GM19023 (cell line): Measurements from ENCODE around the gene SLC22A7.
A peak's percentile ranks its signal among the peaks of the same experiment; 100 is the strongest.

Source experiments
- ATAC-seq: cut with Tn5 transposase; IDR thresholded peaks from one replicate; pipeline ENCODE4 v1.9.1; 2021; ENCODE audit warnings: mild to moderate bottlenecking, moderate library complexity; ENCODE audit not compliant: unreplicated experiment

Gene SLC22A7, protein sequence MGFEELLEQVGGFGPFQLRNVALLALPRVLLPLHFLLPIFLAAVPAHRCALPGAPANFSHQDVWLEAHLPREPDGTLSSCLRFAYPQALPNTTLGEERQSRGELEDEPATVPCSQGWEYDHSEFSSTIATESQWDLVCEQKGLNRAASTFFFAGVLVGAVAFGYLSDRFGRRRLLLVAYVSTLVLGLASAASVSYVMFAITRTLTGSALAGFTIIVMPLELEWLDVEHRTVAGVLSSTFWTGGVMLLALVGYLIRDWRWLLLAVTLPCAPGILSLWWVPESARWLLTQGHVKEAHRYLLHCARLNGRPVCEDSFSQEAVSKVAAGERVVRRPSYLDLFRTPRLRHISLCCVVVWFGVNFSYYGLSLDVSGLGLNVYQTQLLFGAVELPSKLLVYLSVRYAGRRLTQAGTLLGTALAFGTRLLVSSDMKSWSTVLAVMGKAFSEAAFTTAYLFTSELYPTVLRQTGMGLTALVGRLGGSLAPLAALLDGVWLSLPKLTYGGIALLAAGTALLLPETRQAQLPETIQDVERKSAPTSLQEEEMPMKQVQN

DNA sequence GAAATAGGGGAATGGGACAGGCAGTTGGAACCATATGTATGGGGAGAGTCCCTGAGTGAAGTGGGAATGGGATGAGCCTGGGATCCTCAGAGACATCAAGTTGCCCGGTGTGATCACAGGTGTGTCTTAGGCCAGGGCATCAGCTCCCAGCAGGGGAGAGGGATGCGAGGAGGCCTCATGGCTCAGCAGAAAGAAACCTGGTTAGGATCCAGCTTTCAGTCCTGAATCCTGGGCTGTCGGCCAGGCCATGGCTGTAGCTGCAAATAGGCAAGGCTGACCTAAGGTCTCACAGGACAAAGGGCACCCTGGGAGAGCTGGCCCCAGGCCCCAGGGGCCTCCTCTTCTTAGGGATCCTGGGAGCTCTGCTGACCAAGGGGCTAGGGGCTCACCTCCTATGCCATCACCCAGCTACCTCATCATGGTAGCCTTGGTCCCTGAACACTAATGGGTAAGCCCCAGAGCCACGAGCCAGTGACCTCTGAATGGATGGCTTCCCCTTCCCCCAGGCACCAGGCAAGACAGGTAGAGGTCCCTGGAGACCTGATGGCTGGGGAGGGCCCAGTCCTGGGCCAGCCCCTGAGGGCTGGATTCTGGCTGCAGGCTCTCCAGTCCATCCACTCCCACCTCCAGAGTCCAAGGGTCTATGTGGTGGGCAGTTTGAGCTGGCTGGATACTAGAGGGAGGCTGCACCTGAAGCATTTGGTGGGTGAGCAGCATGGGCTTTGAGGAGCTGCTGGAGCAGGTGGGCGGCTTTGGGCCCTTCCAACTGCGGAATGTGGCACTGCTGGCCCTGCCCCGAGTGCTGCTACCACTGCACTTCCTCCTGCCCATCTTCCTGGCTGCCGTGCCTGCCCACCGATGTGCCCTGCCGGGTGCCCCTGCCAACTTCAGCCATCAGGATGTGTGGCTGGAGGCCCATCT lies at the start of gene SLC22A7:
SLC22A7 (plus strand) TSS at position 617 of the 921 bp plus-strand sequence; CDS start at position 716, 99 bp downstream.
- no peak for ATAC-seq

DNA sequence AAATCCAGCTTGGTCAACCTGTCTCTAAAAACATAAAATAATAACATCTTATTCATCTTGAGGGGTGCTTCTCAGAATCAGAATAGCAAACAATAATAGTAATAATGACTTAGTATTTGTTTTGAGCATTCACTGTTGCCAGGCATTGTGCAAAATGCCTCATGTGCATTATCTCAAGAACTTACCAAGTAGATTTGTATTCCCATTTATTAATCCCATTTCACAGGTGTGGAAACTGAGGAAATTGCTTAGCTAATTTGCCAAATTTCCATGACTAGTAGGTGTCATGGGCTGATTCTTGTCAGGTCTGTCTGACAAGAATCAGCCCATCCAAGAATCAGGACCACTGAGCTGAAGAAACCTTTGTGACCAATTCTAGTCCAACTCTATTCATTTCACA lies 49.3 kb upstream of the SLC22A7 start:
- ATAC-seq, result no peak

DNA sequence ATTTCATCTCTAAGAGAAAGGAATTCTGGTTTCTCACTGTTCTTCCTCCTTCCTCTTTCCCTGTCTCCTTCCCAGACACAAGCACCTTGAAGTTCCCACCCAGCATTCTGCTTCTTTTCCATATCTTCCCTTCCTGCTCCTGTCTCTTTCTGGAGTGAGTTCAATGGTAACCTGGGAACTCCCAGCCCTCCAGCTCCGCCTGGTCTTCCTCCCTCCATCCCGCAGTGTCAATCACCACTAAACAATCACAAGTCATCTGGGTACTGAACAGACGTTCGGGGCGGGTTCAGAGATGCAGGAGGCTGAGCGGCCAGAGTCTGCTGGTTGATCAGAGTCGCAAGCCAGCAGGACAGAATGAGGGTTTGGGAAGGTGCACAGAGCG lies 47.1 kb upstream of the SLC22A7 start:
- ATAC-seq, result no peak

DNA sequence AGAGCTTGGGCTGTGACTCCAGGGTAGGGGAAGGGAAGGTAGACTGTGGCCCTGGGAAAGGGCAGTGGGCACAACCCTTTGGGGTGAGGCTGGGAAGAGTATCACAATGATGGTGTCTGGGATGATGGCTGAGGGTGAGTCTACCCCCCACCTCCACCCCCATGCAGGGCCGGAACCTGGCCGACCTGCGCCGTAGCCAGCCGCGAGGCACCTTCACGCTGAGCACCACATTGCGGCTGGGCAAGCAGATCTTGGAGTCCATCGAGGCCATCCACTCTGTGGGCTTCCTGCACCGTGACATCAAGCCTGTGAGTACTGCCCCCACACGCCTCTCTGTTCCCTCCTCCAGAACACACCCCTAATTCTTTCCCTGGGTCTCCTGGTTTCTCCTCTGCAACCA lies 44.7 kb upstream of the SLC22A7 start:
- no peak for ATAC-seq

DNA sequence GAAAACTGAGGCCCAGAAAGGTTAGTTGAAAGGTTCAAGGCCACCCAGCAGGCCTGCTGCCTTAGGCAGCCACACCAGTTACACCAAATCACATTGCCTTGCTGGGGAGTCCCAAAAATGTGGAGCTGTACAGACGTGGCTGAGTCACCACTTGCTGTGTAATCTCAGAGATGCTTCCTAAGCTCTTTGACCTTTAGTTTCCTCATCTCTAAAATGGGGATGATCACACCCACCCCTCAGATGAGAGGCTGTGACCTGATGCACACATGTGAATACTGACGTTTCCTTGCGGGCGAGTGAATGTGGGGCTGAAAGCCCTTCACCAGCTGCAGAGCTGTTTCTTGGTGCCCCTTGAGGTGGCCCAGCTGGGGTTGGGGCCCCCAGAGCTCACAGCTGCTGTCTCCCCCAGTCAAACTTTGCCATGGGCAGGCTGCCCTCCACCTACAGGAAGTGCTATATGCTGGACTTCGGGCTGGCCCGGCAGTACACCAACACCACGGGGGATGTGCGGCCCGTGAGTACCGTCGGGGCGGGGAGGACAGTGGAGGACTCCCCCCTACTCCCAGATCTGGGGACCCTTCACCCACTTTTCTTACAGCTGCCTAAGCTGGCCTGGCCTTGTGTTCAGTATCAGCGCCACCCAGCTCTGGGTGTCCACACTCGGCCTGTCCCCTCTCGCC lies 43.8 kb upstream of the SLC22A7 start:
- ATAC-seq, result no peak

DNA sequence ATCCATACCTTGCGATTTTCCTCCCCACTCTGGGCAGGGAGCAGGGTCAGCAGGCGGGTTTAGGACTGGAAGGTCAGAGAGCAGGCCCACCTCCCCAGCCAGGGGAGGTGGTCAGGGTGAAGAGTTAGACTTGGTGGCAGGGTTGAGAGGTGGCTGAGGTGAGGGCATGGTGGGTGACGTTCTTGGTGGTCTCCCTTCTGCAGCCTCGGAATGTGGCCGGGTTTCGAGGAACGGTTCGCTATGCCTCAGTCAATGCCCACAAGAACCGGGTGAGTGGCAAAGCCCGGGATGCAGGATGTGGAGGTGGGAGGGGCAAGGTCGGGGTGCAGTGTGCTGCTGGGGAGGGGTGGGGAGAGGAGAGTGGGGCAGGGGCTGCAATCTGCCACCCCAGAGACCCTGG lies 43.2 kb upstream of the SLC22A7 start:
- ATAC-seq, result no peak

DNA sequence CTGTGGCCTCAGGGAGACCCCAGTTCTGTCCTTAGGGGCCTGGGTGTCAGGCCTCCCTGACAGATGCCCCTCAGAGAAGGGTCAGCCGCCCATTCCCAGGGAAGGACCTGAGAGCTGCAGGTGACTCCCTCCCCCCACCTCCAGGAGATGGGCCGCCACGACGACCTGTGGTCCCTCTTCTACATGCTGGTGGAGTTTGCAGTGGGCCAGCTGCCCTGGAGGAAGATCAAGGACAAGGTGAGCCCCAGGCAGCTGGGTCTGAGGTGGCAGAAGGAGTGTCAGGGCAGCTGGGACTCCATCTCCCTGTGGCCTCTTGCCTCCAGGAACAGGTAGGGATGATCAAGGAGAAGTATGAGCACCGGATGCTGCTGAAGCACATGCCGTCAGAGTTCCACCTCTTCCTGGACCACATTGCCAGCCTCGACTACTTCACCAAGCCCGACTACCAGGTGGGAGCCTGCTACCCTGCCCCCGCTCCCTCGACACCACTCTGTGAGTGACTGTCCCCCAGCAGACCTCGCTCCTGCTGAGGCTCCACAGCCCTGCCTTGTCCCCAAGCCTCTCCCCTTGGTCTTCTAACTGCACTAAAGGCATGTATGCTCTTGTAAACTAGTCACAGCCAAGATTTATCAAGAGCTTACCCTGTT lies 42.5 kb upstream of the SLC22A7 start:
- ATAC-seq, result no peak

DNA sequence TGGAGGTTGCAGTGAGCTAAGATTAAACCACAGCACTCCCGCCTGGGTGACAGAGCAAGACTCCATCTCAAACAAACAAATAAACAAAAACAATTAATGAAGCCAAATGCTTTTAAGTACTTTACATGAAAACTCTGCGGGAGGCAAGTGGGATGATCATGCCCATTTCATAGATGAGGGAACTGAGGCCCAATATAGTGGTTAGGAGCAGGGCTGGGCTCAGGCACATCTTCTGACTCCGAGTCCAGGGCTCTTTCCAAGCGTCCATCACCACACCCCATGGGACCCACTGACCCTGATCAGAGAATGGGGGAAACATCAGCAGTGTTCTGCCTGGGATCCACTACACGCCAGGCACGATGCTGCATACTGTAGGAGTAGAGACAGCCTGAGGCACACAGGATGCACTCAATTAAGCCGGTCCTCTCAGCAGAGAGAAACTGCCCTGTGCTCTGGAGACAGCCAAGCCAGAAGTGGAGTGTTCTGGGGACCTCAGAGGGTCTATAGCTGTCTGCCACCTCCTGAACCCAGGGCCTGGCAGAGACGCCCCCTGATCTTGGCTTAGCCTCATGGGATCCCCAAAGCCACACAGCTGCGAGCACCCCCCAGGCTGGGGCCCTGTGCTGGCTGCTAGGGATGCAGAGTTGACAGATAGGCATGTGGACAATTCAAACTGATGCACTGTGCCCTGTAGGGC lies 41.2 kb upstream of the SLC22A7 start:
- no peak for ATAC-seq

DNA sequence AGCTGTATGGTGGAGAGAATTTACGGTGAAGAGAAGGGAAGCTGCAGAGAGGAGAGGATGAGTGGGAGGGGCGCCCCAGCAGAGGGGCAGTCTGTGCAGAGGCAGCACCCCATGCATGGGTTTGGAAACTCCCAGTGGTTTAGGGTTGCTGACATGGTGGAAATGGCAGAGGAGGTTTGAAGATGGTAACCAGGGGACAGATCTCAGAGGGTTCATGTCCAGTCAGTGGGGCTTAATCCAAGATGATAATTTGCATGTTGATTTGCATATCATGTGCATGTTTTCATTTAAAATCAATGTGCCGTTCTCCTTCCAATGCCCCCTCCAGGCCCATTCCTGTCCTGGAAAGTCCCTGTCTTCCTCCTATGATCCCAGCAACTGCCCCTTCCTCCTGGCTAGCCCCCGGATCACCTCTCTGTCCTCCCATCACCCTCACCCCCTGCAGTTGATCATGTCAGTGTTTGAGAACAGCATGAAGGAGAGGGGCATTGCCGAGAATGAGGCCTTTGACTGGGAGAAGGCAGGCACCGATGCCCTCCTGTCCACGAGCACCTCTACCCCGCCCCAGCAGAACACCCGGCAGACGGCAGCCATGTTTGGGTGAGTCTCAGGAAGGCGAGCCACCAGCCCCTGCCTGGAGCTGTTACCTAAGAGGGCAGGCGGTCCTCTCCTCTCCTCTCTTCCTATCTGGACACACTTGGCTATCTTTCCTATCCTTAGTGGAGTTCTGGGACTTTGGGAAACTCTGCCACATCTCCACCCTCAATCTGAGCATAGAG lies 40.5 kb upstream of the SLC22A7 start:
- ATAC-seq, result no peak

DNA sequence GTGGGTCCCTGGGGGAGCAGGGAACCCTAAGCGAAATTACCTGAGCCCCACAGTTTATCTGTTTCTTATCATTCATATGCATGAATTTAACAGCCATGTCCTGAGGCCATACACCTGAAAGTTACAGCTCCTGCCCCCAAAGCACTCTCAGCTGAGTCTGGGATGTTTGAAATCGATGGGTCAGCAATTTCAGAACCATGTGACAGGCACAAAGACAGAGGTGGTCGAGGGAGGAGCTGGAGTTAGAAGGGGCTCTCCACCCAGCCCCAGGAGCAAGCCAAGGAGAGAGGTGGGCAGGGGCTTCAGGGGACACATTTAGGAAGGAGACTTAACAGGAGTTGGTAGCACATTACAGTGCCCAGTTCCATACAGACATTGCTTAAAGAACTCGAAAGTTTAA lies 39.9 kb upstream of the SLC22A7 start:
- ATAC-seq, result no peak

DNA sequence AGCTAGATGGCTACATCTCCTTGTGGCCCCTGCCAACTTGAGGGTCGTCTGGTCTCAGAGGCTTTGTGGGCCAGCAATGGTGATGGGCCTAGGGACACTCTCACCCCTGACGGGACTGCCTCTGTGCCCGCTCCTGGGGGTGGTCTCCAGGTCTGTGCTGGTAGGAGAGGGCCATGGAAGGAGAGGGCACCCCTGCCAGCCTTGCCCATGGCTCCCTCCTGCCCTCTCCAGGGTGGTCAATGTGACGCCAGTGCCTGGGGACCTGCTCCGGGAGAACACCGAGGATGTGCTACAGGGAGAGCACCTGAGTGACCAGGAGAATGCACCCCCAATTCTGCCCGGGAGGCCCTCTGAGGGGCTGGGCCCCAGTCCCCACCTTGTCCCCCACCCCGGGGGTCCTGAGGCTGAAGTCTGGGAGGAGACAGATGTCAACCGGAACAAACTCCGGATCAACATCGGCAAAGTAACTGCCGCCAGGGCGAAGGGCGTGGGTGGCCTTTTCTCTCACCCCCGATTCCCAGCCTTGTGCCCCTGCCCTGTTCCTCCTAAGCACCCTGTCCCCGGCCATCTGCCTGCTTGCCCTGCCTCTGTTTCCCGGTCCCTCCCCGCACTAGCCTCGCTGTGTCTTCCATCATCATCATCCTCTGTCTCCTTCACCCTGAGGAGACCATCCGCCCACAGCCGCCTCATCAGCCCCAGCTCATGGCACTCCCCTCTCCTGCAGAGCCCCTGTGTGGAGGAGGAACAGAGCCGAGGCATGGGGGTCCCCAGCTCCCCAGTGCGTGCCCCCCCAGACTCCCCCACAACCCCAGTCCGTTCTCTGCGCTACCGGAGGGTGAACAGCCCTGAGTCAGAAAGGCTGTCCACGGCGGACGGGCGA lies 39.0 kb upstream of the SLC22A7 start:
- ATAC-seq, result no peak

DNA sequence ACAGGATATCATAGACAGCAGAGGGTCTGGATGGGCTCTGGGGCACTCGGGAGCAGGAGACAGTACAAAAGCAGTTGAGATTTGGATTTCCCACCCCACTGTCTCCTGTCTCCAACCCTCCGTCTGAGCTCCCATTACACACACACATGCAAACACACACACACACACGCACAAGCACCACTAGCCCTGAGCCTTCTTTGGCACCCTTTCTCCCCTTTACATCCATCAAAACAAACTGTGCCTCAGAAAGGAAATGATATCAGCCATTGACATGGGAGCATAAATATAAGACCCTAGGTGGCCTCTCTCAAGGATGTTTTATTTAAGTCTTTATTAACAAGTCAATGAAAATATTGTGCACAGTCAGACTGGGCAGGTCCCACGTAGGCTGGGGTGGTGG lies 37.3 kb upstream of the SLC22A7 start:
- no peak for ATAC-seq

DNA sequence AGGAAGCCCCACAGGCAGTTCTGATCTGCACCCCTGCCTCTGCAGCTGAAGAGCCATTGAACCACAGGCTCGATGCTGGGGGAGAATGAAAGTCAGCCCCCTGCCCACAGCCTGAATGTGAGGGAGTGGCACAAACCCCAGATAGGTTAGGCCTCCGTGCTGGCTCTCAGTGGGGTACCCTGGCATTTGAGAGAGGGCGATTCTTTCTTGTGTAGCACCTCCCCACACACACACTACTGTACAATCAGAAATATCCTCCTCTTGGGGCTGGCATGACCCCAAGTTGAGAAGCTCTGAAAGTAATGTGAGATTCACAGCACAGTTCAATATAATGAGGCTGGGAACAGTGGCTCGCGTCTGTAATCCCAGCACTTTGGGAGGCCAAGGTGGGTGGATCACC lies 36.9 kb upstream of the SLC22A7 start:
- ATAC-seq, result no peak

DNA sequence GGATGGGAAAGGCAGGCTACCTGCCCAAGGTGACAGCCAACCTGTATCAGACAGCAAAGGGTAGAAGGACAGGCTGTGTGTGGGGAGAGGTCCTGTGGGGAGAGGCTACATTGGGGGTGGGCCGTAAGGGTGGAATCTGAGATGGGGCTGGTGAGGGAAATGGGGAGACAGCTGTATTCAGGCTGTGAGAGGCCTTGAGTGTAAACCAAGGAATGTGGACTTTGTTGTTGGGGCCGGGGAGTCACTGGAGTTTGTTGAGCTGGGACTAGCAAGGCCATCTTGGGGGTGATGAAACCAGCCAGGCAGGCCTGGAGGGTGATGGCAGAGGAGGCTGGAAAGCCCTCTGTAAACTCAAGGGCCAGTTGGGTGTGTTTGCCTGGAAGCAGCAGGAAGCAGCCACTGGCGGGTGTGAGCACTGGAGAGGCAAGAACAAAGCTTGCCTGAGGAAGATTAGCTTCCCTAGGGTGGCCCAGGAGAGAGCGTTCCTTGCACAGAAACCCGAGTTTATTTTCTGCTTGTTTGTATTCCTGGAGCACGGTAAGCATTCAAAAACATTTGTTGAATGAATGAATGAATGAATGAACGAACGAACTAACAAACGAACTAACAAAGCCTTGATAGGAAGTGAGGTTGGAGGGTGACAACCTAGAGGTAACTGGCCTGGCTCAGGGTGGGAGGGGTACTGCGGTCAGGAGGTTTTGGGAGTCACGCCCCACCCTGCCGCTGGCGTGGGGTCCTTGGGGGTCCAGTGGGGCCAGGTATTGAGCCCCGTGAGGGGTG lies 35.9 kb upstream of the SLC22A7 start:
- ATAC-seq, result no peak

DNA sequence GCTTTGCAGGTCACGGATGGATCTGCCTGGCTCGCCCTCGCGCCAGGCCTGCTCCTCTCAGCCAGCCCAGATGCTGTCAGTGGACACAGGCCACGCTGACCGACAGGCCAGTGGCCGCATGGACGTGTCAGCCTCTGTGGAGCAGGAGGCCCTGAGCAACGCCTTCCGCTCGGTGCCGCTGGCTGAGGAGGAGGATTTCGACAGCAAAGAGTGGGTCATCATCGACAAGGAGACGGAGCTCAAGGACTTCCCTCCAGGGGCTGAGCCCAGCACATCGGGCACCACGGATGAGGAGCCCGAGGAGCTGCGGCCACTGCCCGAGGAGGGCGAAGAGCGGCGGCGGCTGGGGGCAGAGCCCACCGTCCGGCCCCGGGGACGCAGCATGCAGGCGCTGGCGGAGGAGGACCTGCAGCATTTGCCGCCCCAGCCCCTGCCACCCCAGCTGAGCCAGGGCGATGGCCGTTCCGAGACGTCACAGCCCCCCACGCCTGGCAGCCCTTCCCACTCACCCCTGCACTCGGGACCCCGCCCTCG lies 35.2 kb upstream of the SLC22A7 start:
- ATAC-seq, result no peak

DNA sequence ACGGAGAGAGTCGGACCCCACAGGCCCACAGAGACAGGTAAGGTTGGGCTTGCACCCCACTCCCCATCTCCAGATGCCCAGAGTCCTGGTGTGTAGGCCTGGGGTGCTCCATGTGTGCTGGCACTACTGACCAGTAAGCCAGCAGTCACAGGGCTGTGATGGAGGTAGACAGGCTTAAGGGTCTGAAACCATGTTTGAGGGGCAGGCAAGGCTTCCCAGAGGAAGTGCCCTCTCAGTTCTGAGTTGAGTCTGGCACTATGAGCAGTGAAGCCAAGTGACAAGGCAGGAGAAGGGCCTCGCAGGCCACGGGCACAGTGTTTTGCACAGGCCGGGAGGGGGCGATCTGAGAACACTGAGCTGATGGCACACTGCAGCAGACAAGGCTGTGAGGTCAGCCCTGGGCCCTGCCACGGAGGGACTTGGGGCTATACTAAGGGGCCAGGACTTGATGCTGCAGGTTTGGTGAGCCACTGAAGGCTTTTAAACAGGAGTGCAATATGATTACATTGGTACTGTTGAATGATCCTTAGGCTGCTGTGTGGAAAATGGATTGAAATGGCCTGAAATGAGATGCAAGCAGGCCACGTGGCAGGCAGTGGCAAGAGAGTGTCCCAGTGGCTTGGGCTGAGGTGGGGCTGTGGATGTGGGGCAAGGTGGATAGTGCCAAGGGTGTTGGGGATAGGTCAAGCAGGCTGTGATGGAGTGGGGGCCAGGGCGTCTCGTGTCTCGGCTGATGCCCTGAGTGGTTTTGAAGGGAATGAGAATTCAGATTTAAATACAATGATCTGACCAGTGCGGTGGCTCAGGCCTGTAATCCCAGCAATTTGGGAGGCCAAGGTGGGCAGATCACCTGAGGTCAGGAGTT lies 34.5 kb upstream of the SLC22A7 start:
- peak; percentile 86 for ATAC-seq
